SJSA1 (cell line): ENCODE results near the gene USP16. TPM values are rescaled to one million over a fixed set of nuclear protein-coding genes. Genes with fewer than 3 reads are reported as not detected.
"Not testable (repeated sequence)": the region's sequence is repeated elsewhere in the genome, so short reads cannot be mapped to it uniquely, and the experiment has no call there.

Source experiments
- DNase-seq, 2 experiments: peaks; one replicate each; pipeline ENCODE4 v3.0.0-alpha.2; 2015 to 2020; ENCODE audit warnings: low spot score in 2 of 2, low read depth in 1 of 2
- H3K27ac ChIP-seq: fragments of 250-450 bp; sonication (Bioruptor Pico); 2 replicates; pipeline ENCODE4 v1.5.1; 2020; ENCODE audit warnings: mild to moderate bottlenecking, moderate library complexity
- H3K27me3 ChIP-seq: fragments of 250-450 bp; sonication (Bioruptor Pico); replicated peaks from 2 replicates; pipeline ENCODE4 v1.5.1; 2020; ENCODE audit warnings: mild to moderate bottlenecking, moderate library complexity
- H3K36me3 ChIP-seq: fragments of 250-450 bp; sonication (Bioruptor Pico); 2 replicates; pipeline ENCODE4 v1.5.1; 2020; ENCODE audit warnings: mild to moderate bottlenecking
- H3K4me1 ChIP-seq: fragments of 250-450 bp; sonication (Bioruptor Pico); replicated peaks from 2 replicates; pipeline ENCODE4 v1.6.1; 2021; ENCODE audit warnings: mild to moderate bottlenecking
- H3K4me3 ChIP-seq: fragments of 250-450 bp; sonication (Bioruptor Pico); 2 replicates; pipeline ENCODE4 v1.5.1; 2020; ENCODE audit warnings: mild to moderate bottlenecking
- H3K9me3 ChIP-seq: fragments of 250-450 bp; sonication (Bioruptor Pico); replicated peaks from 2 replicates; pipeline ENCODE4 v1.5.1; 2020; ENCODE audit warnings: mild to moderate bottlenecking
- total RNA-seq: library from RNA; depleted of rRNA; stranded (reverse); fragments of >200 nt; shearing (Covaris generic); gene quantifications from 2 replicates; pipeline ENCODE4 v1.2.3, GENCODE V29; 2014; rRNA removed

Gene USP16
- total RNA-seq, result 54.1 and 62.1 TPM in 2 replicates

GRCh38 chr21:29024474-29025327 lies at the start of gene USP16:
TSS of gene USP16 (plus strand) at chr21:29024668. CDS start at chr21:29027914, 3,246 bp downstream.
- DNase-seq, result peak; percentile 97 to 100
- Histone ChIP-seq H3K4me1 (peaks cover 7% of the 10 kb centered on the region), H3K27ac (peak within 1 kb of the TSS; percentile 98), H3K36me3 (peaks cover 8% of the 10 kb centered on the region), H3K27me3 (no peaks in the 10 kb centered on the region), H3K4me3 (peak within 1 kb of the TSS; percentile 72), H3K9me3 (no peaks in the 10 kb centered on the region)

DNA sequence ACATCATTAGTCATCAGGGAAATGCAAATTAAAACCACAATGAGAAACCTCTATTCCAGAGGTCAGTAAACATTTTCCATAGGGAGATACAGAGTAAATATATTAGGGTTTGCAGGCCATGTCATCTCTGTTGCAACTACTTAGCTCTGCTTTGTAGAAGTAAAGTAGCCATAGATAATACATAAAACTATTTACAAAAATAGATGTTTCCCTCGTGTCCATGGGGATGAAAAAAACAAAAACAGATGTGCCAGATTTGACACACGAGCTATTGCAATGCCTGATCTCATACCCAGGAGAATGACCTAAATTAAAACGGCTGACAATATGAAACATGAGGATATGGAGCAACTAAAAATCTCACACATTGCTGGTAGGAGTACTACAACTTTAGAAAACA lies 49.1 kb upstream of the USP16 start:
- Histone ChIP-seq H3K4me1 (peaks cover 25% of the 10 kb centered on the region), H3K36me3 (peaks cover 36% of the 10 kb centered on the region), H3K4me3 (no peak overlapping the region), H3K9me3 (no peaks in the 10 kb centered on the region), H3K27ac (peak overlapping the region; percentile 63), H3K27me3 (no peaks in the 10 kb centered on the region)
- peak in 1 of 2 experiments; percentile 31 for DNase-seq

GRCh38 chr21:28979092-28979491 lies 45.4 kb upstream of the USP16 start:
- H3K4me1 ChIP-seq, result peaks cover 30% of the 10 kb centered on the region
- no peak overlapping the region for H3K4me3 ChIP-seq
- no peaks in the 10 kb centered on the region for H3K27me3 ChIP-seq
- no peak overlapping the region for H3K27ac ChIP-seq
- H3K36me3 ChIP-seq, result peaks cover 51% of the 10 kb centered on the region
- H3K9me3 ChIP-seq, result no peaks in the 10 kb centered on the region
- no peak for DNase-seq

GRCh38 chr21:28982637-28983036 lies 41.8 kb upstream of the USP16 start:
- Histone ChIP-seq H3K27ac (no peak overlapping the region), H3K9me3 (no peaks in the 10 kb centered on the region), H3K27me3 (no peaks in the 10 kb centered on the region), H3K36me3 (peaks cover 54% of the 10 kb centered on the region), H3K4me3 (no peak overlapping the region), H3K4me1 (peaks cover 12% of the 10 kb centered on the region)
- no peak for DNase-seq

DNA sequence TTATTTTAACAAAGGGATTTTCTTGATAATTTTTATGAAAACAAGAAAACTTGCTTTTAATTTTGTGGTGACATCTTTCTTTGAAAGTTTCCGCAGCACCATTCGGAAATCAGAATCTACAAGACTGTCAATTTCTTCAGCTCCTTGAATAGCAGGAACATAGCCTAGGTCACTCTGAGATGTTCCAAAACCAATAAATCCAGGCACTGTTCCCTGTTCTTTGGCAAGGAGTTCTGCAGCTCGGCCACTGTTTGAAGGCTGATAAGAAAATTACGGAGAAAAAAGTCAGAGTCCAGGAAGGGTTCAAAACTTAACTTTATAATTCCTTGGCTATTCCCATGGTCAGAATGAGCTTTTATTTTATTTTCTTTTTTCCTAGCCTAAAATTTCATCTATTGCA lies 37.8 kb upstream of the USP16 start:
- no peak for DNase-seq
- H3K27me3 ChIP-seq, result no peaks in the 10 kb centered on the region
- peaks cover 36% of the 10 kb centered on the region for H3K36me3 ChIP-seq
- no peaks in the 10 kb centered on the region for H3K4me1 ChIP-seq
- no peak overlapping the region for H3K27ac ChIP-seq
- no peak overlapping the region for H3K4me3 ChIP-seq
- no peaks in the 10 kb centered on the region for H3K9me3 ChIP-seq

GRCh38 chr21:28988146-28988545 lies 36.3 kb upstream of the USP16 start:
- H3K27ac ChIP-seq, H3K4me3 ChIP-seq, H3K9me3 ChIP-seq, H3K4me1 ChIP-seq, DNase-seq, H3K27me3 ChIP-seq: not testable (repeated sequence)
- peaks cover 23% of the 10 kb centered on the region for H3K36me3 ChIP-seq

GRCh38 chr21:28991861-28992525 lies 32.5 kb upstream of the USP16 start:
- DNase-seq, result no peak
- H3K36me3 ChIP-seq, result 0 out of 2 replicates have a peak, but pooled peaks cover 2% of the 10 kb centered on the region
- H3K4me3 ChIP-seq, result peak overlapping the region; percentile 68
- H3K4me1 ChIP-seq, result peaks cover 7% of the 10 kb centered on the region
- peak overlapping the region; percentile 51 for H3K27ac ChIP-seq
- H3K27me3 ChIP-seq, result no peaks in the 10 kb centered on the region
- no peaks in the 10 kb centered on the region for H3K9me3 ChIP-seq

DNA sequence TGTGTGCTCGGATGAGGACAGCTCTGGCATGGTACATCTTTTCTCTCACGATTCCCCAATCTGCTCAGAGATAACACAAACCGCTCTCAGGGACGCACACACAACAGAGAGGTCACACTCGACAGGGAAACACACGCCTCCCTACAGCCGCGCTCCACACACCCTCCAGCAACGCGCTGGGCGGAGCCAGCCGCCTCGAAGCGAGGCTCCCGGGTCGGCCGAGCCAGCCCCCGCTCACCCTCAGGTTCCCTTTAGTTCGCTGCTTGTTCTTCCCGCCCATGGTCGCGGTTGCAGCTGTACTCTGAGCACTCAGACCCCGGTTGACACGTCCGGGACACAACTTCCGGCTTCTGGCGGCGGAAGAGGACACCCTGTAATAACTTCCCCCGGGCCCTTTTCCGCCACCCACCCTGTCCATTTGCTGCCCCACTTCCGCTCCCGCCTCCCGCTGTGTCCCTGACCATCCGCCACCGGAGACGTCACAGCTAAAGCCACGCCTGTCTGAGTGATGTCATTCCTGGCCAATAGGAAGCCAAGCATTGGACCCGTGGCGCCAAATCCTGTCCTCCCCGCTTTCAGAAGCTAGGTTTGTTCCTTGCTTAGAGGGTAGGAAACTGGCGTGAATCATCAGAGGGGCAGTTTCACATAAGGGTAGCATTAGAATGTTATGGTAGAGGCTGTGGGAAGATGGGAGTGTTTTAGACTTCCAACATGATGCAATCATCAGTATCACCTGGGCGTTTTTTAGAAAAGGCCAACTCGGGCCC lies 31.8 kb upstream of the USP16 start, which contains the start of gene LTN1:
TSS of gene LTN1 (minus strand) at position 352 of the 767 bp plus-strand sequence. CDS start at position 280, 72 bp downstream.
- Histone ChIP-seq H3K4me1 (peaks cover 7% of the 10 kb centered on the region), H3K27me3 (no peaks in the 10 kb centered on the region), H3K27ac (peak within 1 kb of the TSS; percentile 73), H3K4me3 (peak within 1 kb of the TSS; percentile 68), H3K9me3 (no peaks in the 10 kb centered on the region), H3K36me3 (0 out of 2 replicates have a peak, but pooled peaks cover 2% of the 10 kb centered on the region)
- peak; percentile 97 to 99 for DNase-seq

- peak overlapping the region; percentile 73 for H3K27ac ChIP-seq
- DNase-seq, result no peak
- H3K4me3 ChIP-seq, result peak overlapping the region; percentile 68
- H3K4me1 ChIP-seq, result peaks cover 7% of the 10 kb centered on the region
- no peaks in the 10 kb centered on the region for H3K9me3 ChIP-seq
- no peaks in the 10 kb centered on the region for H3K27me3 ChIP-seq
- H3K36me3 ChIP-seq, result 0 out of 2 replicates have a peak, but pooled peaks cover 2% of the 10 kb centered on the region
Measured at GRCh38 chr21:28993293-28993629, 31.2 kb upstream of the USP16 start.

DNA sequence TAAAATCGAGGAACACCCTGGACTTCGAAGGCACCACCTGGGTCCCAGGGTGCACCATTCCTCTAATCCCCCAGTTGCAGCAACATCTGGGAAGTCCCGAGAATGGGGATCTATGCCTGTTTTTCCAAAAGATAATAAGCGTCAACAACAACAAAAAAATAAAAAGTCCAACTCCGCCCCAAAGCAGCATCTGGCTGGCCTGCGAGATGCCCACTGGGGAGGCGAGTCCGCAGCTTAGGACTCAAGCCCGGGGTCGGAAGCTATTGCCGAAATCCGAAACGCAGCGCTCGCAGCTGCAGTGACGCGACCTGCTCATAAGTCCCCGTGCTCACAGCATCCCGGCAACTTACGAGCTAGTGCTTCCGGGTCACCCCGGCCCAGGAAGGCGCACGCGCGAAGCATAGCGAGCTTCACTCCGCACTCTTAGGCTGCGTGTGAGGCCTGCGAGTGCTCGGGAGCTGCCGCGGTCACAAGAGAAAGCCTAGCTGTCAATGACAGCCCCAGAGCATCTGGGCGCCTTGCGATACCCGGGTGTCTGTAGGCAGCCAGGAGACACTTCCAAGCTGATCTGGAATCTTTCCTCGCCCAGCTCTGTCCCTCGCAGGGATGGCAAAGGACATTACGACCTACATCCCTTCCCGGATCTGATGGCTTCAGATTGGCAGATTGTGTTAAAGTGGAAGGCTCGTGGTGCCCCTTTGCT lies 21.9 kb upstream of the USP16 start:
- Histone ChIP-seq H3K4me1 (peaks cover 3% of the 10 kb centered on the region; the same call in 1 of the 2 replicates), H3K27me3 (no peaks in the 10 kb centered on the region), H3K36me3 (peaks cover 22% of the 10 kb centered on the region), H3K27ac (peak overlapping the region; percentile 66), H3K4me3 (peak overlapping the region; percentile 41), H3K9me3 (0 out of 2 replicates have a peak, but pooled peaks cover 1% of the 10 kb centered on the region)
- peak; percentile 86 to 95 for DNase-seq

DNA sequence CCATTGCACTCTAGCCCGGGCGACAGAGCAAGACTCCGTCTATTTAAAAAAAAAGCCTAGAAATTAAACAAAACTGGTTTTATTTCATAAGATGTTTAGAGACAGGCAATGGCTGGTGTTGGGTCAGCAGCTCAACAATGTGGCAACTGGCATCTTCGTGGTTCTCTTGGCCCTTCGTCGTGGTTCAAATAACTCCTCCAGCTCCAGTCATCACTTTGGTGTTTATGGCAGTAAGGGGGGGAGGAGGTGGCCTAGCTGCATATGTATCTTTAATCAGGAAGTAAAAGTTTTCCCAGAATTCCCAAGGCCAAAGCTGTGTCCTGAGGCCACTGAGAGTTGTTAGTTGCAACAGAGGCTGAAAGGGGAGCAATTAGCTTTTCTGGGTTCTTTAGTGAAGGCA lies 18.8 kb upstream of the USP16 start:
- Histone ChIP-seq H3K27me3 (no peaks in the 10 kb centered on the region), H3K4me1 (peaks cover 3% of the 10 kb centered on the region; the same call in 1 of the 2 replicates), H3K9me3 (0 out of 2 replicates have a peak, but pooled peaks cover 2% of the 10 kb centered on the region), H3K27ac (no peak overlapping the region), H3K36me3 (peaks cover 37% of the 10 kb centered on the region), H3K4me3 (no peak overlapping the region)
- DNase-seq, result no peak

DNA sequence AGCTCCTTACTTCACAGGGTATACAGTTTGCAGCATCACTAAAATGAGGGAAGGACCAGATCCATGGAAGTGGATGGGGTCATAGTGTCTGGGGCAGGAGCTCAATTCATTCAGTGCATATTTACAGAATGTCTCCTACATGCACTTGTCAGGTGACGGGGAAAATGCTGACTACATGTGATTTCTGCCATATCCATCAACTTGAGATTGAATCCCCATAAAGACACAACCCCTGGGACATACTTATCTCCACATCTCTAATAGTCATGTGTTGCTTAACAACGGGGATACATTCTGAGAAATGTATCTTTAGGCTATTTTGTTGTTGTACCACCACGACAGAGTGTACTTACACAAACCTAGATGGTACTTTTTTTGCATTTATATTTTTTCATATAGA lies 17.3 kb upstream of the USP16 start:
- H3K27ac ChIP-seq, result no peak overlapping the region
- no peaks in the 10 kb centered on the region for H3K27me3 ChIP-seq
- no peak overlapping the region for H3K4me3 ChIP-seq
- 0 out of 2 replicates have a peak, but pooled peaks cover 2% of the 10 kb centered on the region for H3K9me3 ChIP-seq
- DNase-seq, result no peak
- peaks cover 37% of the 10 kb centered on the region for H3K36me3 ChIP-seq
- peaks cover 3% of the 10 kb centered on the region; the same call in 1 of the 2 replicates for H3K4me1 ChIP-seq

DNA sequence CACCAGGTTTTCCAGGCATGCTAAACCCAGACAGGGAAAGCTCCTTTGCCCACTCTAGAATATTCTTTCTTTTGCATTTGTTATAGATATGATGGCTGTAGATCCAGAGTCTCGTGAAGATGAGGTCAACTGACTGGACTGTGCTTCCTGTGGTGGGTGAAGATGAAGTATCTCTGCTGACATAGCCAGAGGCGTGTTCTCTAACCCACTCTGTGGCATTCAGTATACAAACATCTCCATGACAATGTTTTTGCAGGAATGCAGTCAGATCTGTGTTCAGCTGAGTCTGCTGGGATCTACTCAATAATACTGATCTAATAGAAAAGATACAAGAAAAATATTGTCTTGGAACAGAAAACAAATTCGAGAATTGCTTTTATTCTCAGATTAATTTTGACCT lies 16.7 kb upstream of the USP16 start:
- Histone ChIP-seq H3K36me3 (peaks cover 37% of the 10 kb centered on the region), H3K27ac (no peak overlapping the region), H3K9me3 (0 out of 2 replicates have a peak, but pooled peaks cover 2% of the 10 kb centered on the region), H3K27me3 (no peaks in the 10 kb centered on the region), H3K4me1 (no peaks in the 10 kb centered on the region), H3K4me3 (no peak overlapping the region)
- no peak for DNase-seq
